ENCODE data around the gene NLRP10.

The NLRP10 gene

DNA sequence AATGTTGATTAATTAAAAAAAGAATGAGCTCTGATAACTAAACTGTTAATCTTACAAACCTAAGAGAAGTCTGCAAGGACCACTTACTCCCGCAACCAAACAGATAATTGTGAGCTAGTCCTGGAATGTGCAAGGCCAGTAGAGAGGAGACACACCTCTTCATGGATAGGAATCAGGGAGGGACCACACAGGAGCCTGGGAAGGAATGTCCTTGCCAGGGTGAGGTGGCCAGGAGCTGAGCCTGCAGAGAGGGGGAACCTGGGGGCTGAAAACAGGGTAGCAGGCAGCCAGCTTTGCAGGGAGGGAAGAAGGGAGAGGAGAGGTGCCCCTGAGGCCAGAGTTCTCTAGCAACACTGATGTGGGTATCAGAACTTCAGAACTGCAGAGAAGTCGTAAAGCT is 9.4 kb upstream of the NLRP10 start:
- DNase-seq, result no peak

DNA sequence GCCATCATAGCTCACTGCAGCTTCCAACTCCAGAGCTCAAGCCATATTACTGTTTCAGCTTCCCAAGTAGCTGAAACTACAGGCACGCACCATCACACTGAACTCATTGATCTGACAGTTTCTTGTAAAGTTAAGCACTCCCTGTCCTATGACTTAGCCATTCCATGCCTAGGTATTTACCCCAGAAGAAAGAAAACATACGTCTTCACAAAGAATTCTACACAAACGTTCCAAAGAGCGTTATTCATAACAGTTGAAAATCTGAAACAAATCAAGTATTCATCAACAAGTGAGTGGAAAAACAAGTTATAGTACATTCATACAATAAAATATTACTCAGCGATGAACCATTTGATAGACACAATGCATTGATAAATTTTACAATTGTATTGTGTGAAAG is 7.8 kb upstream of the NLRP10 start:
- no peak for DNase-seq

DNA sequence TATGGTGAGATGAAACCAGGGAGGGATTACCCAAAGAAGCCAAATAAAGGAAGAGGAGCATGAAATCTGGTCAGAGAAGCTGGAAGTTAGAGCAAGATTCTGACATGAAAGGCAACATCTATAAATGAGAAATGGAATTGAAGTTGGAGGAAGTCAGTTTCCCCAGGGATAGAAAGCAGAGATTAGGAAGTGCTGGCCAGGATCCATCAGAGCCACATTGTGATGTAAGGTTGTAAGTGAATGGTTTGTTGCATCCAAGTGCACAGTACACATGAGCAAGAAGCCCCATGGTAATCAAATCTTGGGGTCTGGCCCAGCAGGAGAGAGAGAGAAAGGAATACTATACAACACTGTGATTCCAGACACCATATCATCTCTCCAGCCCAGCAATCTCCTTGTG is 6.6 kb upstream of the NLRP10 start:
- no peak for DNase-seq

DNA sequence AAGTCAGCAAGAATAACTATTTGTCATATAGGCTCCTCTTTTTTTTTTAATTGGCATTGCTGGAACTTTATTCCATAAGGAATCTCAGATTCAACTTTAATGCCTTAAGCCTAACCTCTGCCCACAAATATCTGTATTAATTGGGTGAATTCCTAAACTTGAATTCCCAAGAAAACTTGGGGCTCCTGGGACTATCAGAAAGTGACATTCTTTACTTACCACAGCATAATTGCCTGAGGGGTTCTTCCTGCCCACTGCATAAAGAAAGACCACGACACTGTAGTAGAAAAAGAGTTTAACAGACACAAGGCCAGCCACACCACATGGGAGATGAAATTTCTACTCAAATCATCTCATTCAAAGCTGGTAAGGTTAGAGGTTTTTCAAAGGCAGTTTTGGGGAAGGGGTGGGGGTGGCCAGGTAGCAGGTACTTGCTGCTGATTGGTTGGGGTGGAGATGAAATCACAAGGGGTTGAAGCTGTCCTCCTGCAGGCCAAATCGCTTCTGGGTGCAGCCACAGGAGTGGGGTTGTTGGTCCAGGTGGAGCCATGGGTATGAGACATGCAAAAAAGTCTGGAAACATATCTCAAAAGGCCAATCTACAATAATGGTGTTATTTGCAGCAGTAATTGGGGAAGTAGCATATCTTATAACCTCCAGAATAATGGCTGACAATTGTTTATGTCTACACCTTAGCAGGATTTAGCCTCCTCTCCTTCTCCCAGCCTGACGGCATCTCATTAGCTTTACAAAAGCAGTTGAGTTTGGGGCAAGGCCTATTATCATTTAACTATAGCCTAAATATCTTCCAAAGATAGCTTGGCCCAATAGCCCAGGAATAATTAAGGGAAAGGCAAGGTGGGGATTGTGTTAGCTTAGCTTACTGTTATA is 4.8 kb upstream of the NLRP10 start:
- no peak for DNase-seq

GRCh38 chr11:7968686-7969085 is 3.4 kb upstream of the NLRP10 start:
- DNase-seq, result no peak

GRCh38 chr11:7967826-7968225 is 2.6 kb upstream of the NLRP10 start:
- no peak for DNase-seq

GRCh38 chr11:7967097-7967496 is 1.9 kb upstream of the NLRP10 start:
- DNase-seq, result no peak

DNA sequence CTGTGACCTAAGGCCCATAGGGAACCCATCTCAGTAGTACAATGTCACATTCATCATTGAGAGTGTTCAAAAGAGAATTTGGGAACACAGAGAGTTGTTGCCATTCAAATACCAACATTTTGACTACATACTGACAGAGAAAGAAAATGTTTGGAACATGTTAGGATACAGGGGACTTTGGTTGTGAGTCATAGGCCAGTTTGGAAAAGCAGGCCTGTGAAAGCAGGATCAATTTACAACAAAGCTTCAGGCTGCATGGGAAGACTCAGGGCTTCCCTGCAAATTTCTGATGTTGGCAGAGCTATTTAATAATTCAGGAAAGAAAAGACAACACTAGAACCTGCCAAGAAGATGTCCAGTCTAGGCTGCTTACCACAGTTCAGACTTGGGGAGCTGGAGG is 374 bp downstream of the NLRP10 start:
- DNase-seq, result no peak

GRCh38 chr11:7964261-7964660 is 986 bp downstream of the NLRP10 start:
- no peak for DNase-seq

DNA sequence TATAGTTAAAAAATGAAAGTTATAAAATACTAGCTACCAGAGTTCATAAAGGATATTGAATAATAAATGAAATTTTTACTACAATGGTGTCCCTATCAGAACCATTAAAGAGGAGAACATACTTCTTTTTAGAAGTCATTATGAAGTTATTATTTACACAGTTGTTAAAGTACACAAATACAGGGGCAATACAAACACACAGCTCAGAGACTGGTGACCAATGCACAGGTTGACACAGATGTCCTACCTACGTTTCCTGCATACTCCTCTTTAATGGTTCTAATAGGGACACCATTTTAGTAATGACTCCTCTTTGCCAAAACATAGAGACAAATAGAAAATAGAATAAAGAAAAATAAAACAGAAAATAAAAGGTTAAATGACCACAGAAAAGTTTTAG is 10.1 kb downstream of the NLRP10 start:
- no peak for DNase-seq

GRCh38 chr11:7949934-7950333 is 15.3 kb downstream of the NLRP10 start:
- no peak for DNase-seq

- no peak for DNase-seq
Measured at GRCh38 chr11:7944123-7944522, 21.1 kb downstream of the NLRP10 start.

DNA sequence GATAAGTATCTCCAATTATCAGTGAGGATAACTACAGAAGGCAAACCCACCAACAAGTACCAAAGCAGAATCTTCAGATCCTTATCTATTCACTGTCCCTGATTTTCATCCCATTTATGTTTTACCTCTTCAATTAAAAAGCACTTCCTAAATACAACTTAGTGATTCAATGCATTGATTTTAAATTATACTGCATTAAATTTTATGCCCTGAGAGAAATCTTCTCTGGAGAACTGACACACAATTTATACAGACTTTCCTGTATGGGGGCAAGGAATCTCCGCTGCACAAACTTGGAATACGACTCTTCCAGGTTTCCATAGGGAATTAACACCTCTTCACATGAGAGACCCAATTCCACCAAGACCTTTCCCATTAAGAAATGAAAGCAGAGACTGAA is 23.6 kb downstream of the NLRP10 start, which contains the start of gene OR10A3:
Gene OR10A3, minus strand, starts transcription at position 101 of the 400 bp plus-strand sequence. CDS start 2,188 bp downstream, outside the sequence.
- no peak for DNase-seq

DNA sequence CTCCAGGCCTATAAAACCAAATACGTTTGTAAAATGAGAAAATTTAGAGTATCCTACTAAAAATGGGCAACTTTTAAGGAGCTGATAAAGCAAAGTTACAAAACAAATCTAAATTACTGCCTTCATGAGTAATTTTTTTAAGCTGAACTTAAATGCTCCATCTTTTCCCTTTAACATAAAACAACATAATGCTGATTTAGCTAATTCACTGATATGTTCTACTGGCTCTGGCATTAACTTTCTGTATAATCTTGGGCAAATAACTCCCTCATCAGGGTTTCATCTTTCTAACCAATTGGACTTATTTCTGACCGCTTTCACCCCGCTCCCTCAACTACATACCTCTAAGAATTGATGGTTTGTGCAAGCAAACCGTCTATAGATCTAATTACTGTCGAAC is 24.1 kb downstream of the NLRP10 start:
- no peak for DNase-seq

DNA sequence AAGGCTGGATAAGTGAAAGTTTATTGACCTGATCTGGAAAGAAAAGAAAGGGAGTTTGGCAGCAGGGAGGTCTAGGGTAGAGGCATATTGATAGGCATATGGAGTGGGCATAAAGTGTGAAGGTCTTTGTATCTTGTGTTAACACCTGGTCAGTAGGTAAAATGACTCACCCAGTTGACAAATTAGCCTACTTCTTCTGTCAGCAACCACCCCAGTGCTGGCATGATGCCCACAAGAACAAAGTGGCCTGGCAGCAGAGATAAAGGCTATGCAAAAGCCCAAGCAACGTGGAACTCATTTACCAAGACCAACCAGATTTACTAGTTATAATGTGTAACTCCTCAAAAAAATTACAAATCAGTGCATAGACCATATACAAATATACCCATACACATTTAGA is 28.6 kb downstream of the NLRP10 start:
- no peak for DNase-seq

DNA sequence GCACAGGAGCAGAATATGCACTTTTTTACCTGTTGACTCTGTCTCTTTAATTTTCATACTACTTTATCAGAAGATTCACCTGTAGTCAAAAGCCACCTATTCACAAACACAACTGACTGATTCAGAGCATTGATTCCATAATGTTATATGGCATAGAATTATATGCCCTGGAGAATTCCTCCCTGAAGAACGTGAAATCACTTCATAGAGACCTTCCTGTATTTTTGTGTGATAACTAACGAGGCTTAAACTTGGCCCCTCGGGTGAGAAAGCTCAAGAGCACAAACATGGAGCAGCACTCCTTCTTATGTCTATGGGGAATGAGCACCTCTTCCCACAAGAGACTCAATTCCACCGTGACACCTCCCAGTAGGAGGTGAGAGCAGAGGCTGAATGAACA is 34.1 kb downstream of the NLRP10 start, which contains the start of gene OR10A6:
Gene OR10A6, minus strand, starts transcription at position 101 of the 400 bp plus-strand sequence. CDS start 2,606 bp downstream, outside the sequence.
- DNase-seq, result no peak

DNA sequence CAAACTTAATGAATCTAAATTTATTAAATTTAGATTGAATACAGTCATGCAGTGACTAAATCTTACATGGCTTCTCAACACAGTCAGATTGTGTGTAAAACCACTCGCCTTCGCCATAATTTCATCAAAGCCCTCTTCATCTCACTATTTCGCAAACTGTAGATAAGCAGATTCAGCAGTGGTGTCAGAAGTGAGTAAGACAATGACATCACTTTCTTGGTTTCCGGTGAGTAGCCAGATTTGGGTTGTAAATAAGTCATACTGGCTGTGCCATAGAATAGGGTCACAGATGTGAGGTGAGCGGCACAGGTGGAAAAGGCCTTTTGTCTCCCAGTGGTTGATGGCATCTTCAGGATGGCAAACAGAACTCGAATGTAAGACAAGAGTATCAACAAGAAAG is 37.6 kb downstream of the NLRP10 start:
- DNase-seq, result no peak

DNA sequence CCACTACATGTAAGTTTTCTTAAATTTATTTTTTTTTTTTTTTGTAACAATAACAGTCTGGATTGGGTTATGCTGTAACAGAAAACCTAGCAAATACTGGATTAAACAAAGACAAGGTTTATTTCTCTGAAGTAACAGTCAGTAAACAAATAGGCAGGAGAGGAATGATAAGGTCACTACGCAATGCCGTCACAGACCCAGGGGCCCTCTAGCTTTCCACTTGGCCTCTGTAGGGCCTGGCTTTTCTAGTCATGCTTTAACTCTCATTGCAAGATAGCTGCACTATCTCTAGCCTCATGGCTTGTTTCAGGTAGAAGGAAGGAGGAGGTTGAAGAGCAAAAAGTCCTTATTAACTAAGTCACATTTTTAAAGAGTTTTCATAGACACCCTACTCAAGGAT is 40.7 kb downstream of the NLRP10 start:
- no peak for DNase-seq

DNA sequence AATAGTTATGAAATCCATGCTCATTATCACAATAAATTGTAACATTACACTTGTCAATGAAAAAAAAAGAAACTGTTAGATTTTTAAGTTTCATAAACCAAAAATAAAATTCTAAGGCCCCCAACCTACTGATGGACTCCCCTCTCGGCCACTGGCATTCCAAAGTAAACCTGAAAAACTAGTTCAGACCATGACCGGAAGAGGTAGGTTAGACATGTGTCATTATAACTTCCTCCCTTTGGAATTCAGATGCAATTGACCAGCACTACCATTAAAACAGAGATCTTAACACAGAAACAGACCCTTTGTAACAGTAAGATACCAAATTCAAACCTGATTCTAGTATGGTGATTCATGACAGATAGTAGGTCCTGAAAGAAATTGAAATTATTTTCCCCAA is 47.1 kb downstream of the NLRP10 start:
- no peak for DNase-seq
